GM19397 (cell line): ENCODE data around the gene STKLD1.
A peak's percentile ranks its signal among the peaks of the same experiment; 100 is the strongest.
"Not testable (repeated sequence)": the region's sequence is repeated elsewhere in the genome, so short reads cannot be mapped to it uniquely, and the experiment has no call there.

Experiments used
- ATAC-seq: cut with Tn5 transposase; IDR thresholded peaks from one replicate; pipeline ENCODE4 v1.9.1; 2021; ENCODE audit warnings: mild to moderate bottlenecking, moderate library complexity; ENCODE audit not compliant: unreplicated experiment

The STKLD1 gene

DNA sequence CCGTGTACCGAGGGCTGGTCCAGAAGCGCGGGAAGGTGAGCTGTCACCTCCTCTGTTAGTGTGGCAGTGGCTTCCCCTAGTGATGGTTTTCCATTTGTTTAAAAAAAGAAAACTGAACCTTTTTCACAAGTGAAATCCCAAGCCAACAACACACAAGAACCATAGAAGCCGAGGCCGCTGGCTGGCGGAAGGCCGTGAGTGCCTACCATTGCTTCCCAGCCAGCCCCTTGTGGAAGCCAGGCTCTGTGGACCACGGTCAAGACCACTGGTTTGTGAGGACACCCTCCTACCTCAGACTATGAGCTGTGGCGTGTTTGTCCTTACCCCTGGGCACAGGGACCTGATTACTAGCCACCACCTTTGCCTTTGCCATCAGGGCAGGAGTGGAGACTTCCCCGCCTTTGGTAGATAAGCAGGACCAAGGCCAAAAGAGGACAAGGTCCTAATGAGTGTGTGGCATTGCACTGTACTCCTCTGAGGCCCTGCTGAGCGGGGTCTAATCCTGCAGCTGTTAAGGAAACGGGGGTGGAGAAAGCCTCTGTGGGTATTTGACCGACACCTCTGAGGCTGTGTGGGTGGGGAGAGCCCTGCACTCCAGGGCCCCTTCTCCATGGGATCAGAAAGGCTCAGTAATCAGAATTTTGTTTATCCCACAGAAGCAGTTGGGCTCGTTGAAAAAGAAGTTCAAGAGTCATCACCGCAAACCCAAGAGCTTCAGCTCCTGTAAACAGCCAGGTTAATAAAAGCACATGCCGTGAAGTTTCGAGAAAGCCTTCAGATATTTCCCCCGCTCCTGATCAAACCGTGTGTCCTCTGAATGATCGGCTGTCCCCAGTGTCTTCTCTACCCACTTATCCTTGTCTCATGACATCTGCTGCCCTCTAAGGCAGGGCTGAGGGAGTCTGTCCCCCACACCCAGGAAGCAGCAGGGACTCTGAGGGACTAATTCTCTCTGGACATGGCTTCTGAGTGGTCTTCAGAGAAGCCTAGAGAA lies 15.5 kb upstream of the STKLD1 start:
- no peak for ATAC-seq

DNA sequence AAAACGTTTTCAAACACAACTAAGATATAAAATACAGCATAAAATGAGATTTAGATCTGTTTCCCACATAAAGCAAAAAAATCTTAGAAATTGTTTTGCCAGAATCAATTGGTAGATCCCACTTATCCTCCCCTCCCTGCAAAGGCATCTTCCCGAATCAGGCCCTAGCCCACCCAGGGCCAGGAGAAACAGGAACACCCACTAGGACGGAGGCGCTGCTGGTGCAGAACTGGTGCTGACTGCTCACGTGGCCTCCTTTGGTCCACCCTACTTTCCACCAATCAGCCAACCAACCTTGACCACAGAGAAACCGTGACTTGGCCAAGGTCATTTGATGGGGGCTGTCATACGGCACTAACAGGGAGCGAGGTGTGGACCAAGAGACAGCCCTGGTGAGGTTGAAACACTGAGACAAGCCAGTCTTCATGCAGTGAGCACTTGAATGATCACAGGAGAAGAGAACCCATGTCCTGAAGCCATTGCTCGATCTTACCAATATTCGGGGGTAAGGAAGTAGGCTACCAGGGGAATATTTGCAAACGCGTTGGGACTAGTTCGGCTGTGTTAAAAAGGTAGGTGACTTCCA lies 14.6 kb upstream of the STKLD1 start:
- ATAC-seq: no peak

DNA sequence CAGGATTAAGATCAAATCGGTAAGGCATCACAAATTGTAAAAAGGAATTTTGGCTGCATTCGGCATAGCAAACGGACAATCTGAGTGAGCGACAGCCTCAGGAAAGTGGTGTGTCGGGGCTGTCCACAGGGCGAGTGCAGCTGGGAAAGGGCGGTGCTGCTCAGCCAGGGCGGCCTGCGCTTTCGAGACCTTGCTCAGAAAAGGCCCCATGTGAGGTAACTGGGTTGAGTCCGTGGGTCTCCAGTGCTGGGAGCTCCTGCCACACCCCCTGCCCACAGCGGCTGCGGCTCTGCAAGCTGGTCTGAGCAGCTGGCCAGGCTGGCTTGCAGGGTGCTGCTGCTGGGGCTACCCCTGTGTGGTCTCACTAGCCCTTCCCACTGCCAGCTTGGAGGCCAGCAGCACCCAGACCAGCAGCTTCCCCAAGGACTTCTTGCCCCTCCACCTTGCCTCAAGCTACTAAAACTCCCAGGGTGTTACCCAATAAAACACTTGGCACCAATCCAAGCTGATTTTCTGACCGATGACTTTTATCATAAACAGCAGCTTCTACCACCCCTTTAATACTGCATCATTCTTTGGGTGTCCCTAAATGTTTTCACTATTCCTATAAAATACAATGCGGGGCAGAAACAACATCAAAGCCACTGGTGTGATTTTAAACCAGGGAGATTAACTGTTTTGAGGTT lies 13.7 kb upstream of the STKLD1 start:
- no peak for ATAC-seq

DNA sequence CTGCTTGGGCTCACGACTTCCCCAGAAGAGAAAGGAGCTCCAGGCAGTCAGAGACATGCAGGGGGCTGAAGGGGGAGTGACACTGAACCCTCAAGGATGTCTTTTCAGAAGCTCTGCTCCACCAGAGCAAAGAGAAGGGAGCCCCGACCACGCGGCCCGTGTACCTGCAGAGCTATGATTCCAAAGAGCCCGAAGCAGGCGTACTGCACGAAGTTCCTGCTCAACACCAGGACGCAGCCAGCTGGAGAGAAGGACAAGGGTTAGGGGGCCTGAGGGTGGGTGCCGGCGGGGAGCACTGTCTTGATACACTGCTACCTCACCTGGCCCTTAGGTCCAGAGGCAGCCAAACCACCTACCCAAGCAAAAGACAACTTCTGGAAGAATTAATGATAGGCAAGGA lies 9.7 kb upstream of the STKLD1 start:
- ATAC-seq: no peak

DNA sequence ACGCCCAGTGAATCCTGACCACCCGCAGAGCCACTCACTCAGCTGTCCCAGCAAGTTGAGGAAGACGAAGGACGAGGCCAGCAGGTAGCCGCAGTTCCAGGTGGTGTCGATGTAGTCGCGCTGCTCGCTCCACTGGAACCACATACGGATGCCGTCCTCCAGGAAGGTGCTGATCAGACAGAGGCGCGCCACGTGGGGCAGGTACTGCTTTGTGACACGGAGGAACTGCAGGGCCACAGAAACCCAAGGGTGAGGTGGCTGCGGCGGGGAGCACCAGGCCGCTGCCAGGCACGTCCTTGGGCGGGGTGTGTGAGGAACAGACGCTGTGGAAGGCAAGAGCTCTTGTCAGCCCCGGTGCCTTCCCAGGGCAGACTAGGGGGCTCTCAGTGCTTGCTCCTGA lies 8.9 kb upstream of the STKLD1 start:
- no peak for ATAC-seq

DNA sequence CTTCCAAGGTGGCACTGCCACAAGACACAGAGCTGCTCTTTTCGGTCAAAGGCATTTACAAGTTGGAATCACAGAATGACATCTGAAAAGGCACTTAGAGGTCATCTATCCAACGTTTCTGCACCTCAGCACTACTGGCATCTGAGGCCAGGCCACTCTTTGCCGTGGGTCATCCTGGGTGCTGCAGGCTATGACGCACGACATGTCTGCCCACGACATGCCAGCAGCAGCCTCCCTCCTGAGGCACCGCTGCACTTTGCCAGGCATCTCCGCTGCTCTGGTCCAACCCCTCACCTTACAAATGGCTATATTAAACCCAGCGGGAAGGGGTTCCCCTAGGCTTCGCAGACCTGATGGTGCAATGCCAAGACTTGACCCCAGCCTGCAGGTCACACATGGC lies 8.4 kb upstream of the STKLD1 start:
- ATAC-seq: no peak

DNA sequence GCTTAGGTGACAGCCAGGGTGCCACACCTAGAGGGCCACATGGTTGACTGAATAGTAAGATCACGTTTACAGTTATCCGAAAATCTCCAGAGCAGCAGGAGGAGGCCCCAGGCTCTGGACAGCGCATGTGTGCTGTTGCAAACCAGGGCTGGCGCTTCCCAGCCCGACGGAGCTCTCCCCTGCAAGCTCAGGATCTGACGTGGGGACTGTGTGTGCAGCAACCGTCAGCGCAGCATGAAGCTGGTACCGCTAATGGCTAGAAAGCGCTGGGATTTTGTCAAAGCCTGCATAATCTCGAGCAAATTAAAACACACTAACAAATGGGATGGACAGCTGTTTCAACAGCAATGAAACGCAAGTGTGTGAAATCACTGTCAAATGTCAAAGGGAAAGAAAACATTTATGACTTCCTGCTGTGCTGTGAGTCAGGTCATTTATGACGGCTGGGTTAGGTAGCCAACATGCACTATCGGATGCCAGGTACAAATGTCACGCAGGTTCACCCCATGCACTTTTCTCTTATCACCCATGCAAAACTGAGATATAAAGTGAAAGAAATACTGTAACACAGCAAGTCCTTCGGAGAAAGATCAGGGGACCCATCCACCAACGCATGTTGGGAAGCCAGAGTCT lies 7.8 kb upstream of the STKLD1 start:
- no peak for ATAC-seq

DNA sequence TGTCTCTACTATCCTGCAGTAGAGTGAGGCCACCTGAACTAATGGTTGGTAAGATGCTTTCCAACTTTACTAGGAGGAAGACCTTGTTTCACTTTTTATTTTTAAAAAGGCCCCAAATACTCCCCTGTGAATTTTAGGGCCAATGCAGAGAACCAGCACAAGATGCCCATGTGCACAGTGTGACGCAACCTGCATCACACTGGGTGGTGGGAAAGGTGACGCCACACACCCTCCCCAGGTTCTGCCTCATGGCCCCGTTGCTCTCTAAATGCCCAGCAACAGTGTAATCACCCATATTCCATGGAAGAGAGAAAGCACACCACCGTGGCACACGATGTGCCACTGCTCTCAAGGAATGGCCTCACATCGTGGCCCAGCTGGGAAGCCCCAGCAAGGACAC lies 6.7 kb upstream of the STKLD1 start:
- ATAC-seq: no peak

DNA sequence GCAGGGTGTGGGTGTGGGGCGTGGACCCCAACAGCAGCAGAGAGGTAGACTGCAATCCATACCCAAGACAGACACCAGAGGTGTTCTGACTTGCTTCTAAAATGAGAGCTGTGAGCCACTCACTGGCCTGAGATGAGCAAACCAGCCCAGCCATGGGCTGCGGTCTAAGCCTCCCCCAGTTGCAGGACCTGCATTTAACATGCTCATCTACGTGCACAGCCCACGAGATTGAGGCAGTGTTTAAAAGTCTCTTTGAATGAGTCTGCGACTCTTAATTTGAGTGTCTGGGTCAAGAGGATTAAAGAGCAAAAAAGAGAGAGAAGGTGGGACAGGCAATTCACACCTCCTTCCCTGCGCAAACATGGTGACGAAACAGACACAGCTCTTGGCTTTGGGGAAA lies 6.2 kb upstream of the STKLD1 start:
- no peak for ATAC-seq

DNA sequence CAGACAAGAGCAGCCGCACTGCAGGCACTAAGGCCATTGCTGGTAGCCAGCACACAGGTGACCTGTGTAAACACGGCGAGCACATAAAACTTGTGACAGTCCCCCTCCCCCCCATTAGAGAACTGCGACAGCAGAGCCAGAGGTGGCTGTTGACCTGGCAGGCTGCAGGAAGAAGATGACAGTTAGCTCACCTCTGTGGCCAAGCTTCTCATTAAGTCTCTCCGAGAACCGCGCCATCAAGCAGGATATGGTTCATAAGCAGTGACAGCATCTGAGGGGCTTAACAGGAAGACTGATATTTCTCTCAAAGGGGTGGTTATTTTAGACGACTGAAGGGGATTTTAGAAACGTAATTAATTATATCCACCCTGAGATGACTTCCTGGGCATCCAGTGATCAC lies 5.5 kb upstream of the STKLD1 start:
- no peak for ATAC-seq

DNA sequence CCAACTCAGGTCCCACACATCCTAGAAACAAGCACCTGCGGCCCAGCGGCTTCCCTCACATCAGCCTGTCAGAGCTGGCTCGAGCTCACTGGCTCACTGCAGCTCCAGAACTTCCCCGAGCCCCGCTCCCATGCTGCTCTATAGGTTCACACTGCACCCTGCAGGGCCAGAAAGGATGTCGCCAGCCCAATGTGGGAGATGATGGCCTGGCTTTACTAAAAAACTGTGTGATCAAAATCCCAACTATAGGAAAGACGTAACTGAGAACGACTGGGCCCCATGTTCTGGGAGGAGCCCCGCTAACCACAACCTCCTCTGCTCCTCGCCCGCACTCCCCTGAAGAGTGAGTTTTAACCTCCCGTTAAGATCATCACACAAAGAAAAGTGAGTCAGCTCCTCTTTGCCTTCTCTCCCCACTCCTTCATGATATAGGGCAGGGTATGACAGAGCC lies 4.9 kb upstream of the STKLD1 start:
- ATAC-seq: no peak

DNA sequence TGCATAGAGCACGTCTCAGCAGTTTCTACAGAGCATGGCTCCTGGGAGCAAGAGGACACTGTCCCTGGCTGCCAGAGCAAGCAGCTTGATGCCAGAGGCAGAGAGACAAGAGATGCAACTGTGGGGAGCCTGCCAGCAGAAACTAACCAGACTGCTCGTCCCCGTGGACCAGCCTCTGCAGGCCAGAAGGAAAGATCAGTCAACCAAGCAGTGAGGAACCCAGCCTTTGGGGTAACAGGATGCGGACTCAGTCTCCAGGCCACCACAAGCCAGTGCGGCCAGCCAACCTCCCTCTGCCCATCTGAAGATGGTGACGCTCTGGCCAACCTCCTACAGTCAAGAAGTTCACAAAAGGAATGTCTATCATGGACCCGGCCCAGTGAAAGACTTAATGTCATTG lies 4.0 kb upstream of the STKLD1 start:
- ATAC-seq: no peak

DNA sequence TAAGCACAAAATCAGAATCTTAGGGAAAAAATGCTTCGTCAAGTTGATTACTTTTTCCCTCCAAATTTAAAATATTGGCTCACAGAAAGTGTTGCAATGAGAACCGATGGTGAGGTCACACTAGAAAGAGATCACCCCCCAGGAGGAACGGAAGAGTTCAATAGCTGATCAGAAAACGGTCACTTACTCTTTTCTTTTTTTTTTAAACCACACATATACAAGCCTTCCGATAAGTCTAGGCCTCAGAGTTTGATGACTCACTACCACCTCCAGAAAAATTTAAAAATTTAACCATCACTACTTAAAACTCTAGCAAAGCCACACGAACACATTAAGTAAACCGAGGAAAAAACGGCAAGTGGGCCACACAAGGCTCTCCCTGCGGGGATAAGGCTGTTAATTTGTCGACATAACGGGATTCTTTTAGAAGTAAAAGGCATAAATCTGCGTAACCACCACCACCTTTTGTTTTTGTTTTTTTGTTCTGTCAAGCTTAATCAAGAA lies 1.5 kb upstream of the STKLD1 start:
- ATAC-seq: no peak

DNA sequence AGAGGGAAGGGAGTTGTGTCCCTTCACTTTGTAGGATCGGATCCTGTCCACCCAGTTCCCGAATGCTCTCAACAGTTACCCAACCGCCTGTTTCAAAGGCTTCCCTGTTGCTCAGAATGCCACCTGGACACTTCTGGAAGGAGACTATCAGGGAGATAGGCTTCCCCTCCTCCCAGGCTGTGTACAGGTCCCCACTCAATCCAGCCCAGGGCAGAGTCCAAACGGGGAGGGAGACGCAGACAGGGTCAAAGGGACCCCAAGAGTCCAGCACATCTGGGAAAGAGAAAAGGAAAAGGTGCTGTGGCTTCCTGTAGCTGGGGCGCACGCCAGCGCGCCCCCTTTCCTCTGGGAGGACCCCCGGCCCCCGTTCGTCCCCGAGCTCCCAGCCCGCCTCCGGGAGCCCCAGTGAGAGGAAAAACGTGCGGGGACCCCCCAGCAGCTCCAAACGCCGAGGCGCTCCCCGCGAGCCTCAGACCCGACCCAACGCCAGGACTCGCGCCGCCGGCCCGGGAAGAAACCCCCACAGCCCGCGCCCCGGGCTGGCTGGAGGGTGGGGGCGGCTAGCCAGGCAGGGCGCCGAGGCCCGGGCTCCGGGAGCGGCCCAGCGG lies 946 bp upstream of the STKLD1 start:
- peak; percentile 5 for ATAC-seq

DNA sequence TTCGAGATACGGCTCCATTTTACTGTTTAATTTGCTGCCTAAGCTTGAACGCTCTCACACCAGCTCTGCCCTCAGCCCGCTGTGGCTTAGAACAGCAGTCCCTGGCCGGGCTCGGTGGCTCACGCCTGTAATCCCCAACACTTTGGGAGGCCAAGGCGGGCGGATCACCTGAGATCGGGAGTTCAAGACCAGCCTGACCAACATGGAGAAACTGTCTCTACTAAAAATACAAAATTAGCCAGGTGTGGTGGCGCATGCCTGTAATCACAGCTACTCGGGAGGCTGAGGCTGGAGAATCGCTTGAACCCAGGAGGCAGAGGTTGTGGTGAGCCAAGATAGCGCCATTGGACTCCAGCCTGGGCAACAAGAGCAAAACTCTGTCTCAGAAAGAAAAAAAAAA lies 1.1 kb downstream of the STKLD1 start:
- ATAC-seq: not testable (repeated sequence)

DNA sequence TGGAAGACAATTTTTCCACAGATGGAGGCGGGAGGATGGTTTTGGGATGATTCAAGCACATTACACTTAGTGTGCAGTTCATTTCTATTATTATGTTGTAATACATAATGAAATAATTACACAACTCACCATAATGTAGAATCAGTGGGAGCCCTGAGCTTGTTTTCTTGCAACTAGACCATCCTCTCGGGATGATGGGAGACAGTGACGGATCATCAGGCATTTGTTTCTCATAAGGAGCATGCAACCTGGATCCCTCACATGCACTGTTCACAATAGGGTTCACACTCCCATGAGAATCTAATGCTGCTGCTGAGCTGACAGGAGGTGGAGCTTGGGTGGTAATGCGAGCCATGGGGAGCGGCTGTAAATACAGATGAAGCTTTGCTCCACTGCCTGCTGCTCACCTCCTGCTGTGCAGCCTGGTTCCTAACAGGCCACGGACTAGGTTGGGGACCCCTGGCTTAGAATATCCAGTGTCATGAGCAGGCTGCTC lies 1.6 kb downstream of the STKLD1 start:
- no peak for ATAC-seq

DNA sequence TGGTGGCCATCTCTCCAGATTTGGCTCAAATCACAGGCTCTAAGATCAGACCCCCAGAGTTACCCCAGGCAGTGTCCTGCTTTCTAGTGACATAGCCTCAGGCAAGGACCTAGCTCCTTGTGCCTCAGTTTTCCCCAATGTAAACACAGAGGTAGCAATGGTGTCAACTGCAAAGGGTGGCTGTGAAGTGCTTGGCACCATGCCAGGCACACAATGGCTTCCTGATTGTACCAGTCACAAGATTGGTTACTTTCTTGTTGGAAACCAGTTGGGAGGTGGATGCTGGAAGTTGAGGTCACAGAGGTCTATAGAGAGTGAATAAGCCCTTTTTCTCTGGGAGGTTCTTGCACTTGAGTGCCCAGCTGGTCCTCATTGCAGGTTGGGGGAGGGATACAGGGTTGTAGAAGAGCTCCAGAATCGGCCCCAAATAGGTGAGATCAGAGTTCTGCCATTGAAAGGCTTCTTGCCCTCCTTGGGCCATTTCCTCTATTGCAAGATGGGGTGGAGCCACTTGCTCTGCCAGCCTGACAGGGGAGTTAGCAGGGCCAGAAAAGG lies 2.3 kb downstream of the STKLD1 start:
- no peak for ATAC-seq

DNA sequence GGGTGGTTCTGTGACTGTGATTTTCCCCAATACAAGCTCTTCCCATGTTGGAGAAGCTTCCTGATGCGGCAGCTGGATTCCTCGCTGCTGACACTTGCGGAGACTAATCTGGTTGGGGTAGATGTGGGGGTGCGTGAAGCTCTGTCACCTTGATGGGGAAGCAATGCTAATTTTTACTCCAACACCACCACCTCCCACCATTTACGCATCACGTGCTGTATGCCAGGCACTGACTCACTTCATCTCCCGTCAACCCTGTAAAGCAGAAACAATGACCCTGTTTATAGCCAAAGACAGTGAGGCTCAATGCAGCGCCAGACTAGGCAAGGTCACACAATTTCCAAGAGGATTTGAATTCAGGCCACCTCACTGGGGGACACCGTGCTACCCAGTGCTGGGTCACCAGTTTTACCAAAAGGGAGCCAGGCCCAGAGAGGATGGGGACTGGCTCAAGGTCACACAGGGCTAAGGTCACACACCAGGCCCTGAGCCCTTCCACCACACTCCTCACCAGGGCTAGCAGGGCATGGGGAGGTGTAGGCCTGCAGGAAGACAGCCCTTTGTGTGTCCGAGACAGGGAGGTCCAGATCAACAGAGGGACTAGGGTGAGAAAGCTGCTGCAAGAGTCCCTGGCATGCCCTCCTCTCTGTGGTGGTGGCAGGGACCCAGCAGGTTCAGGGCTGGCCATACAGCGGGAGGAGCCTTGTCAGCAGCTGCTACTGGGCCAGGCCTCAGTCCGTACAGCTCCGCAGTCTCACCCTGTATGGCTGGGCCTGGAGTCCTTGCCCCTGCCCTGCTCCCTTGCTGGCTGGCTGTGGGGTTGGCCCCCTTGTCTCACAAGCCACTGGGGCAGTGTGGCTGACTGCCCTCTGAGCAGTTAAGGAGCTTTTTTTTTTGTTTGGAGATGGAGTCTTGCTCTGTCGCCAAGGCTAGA lies 3.3 kb downstream of the STKLD1 start:
- ATAC-seq: no peak

DNA sequence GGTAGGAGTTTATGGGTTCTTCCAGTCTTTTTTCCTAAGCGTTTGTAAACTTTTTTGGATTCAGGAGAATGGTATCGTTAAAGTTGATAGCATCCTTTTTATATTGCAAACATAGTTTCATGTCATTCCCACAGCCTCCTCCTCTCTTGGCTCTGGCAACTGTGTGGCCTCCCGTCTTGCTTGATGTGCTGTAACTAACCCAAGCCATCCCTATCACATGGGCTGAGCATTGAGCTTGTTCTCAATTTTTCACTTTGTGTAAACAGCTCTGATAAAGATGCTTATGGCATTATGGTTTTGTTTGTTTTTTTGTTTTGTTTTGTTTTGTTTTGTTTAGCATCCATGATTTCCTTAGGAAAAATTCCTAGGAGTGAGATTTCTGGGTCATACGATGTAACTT lies 4.6 kb downstream of the STKLD1 start:
- no peak for ATAC-seq
